Testis (tissue), 3 donors: ENCODE measurements around the gene TMEM87B. TPM values are rescaled to one million over a fixed set of nuclear protein-coding genes. Genes with fewer than 3 reads are reported as not detected.

ENCODE experiments used
- DNase-seq: peaks from one replicate; pipeline ENCODE4 v3.0.0-alpha.2; 2019
- H3K27ac ChIP-seq, 2 donors: fragments of 200-600 bp; sonication (generic); one replicate each; pipeline ENCODE4 v1.5.1; 2019
- H3K27me3 ChIP-seq: fragments of 200-600 bp; sonication (generic); one replicate; pipeline ENCODE4 v1.5.1; 2019
- H3K36me3 ChIP-seq: fragments of 200-600 bp; sonication (generic); one replicate; pipeline ENCODE4 v1.5.1; 2017; ENCODE audit warnings: low read depth; ENCODE audit errors: missing control alignments
- H3K4me1 ChIP-seq: fragments of 200-600 bp; sonication (generic); one replicate; pipeline ENCODE4 v1.5.1; 2019
- H3K4me3 ChIP-seq, 2 donors: fragments of 200-600 bp; sonication (generic); one replicate each; pipeline ENCODE4 v1.5.1; 2017 to 2019
- H3K9me3 ChIP-seq: fragments of 200-600 bp; sonication (generic); one replicate; pipeline ENCODE4 v1.5.1; 2017
- CTCF ChIP-seq, 3 experiments: fragments of 450-650 bp in 2 of 3; fragments of 200-600 bp in 1 of 3; sonication (generic) in 1 of 3; IDR thresholded peaks; one replicate each; pipeline ENCODE4 v1.5.1; 2016 to 2019; ENCODE audit warnings: antibody characterized with exemption in 3 of 3, mild to moderate bottlenecking in 2 of 3, moderate library complexity in 1 of 3
- POLR2A ChIP-seq: fragments of 450-650 bp; IDR thresholded peaks from one replicate; pipeline ENCODE4 v1.6.1; 2017; ENCODE audit warnings: antibody characterized with exemption, mild to moderate bottlenecking, moderate library complexity
- WGBS, 2 donors: methylation state at CpG; one replicate each; pipeline ENCODE4 v1.1.5; 2018; 5-methylcytosine and 5-hydroxymethylcytosine counted together
- intact Hi-C: fragments of 100-400 bp; cut with DNase I; formaldehyde crosslinking; loops from one replicate; pipeline ENCODE4 v1.15.1; 2023; ENCODE audit warnings: low total_unique reads
- polyA plus RNA-seq: library from polyadenylated mRNA; stranded (reverse); fragments of 350-450 nt; fragmentation: Illumina TruSeq; extraction: RNeasy Lipid Tissue Mini Kit (QIAGEN cat#74804); gene quantifications from one replicate; pipeline ENCODE4 v1.2.3, GENCODE V29; 2014; ENCODE audit warnings: low read depth, low replicate concordance; ENCODE audit not compliant: insufficient read depth
- total RNA-seq, 2 donors: library from RNA; depleted of rRNA; stranded (reverse); fragments of >200 nt; gene quantifications; one replicate each; pipeline ENCODE4 v1.2.3, GENCODE V29; 2016

The TMEM87B gene
- total and polyA plus RNA-seq, 3 donors from 2014 or later = 12.9 to 22.6 (median 13.2) TPM

DNA sequence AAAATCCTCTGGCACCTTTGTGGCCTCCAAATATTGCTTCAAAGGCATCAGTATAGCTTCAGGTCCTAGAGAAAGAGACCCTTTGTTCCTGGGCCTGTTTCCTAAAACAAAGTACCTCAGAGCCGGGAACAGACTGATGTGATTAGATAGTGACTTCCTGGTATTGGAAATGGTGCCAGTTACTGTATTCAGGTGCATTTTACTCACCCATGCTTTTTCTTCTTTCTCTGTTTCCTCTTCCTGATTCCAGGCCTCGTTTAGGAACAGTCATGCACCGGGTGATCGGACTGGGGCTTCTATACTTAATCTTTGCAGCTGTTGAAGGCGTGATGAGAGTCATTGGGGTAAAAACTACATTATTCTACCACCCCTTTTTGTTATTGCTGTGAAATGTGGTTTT is 34.3 kb downstream of the TMEM87B start:
- WGBS, 2 donors = 83 to 88% methylated on average over 5 of the region's 5 CpGs
- intact Hi-C loops = no loop called here
- Histone ChIP-seq H3K9me3 (no peaks in the 10 kb centered on the region), H3K4me1 (no peaks in the 10 kb centered on the region), H3K27me3 (no peaks in the 10 kb centered on the region), H3K36me3 (no peaks in the 10 kb centered on the region), H3K4me3 (no peak overlapping the region), H3K27ac (no peak overlapping the region)
- TF ChIP-seq CTCF (IDR thresholded peaks at IDR 0.05) = no peak
- no peak for TF ChIP-seq POLR2A
- no peak for DNase-seq

- Histone ChIP-seq H3K4me1 (no peaks in the 10 kb centered on the region), H3K4me3 (no peak overlapping the region), H3K27me3 (no peaks in the 10 kb centered on the region), H3K36me3 (no peaks in the 10 kb centered on the region), H3K27ac (no peak overlapping the region), H3K9me3 (no peaks in the 10 kb centered on the region)
- intact Hi-C loops = no loop called here
- no peak for DNase-seq
- no peak for TF ChIP-seq CTCF (IDR thresholded peaks at IDR 0.05)
- no peak for TF ChIP-seq POLR2A
- WGBS, 2 donors = 87 to 94% methylated on average over 6 of the region's 6 CpGs
Measured at GRCh38 chr2:112092286-112093041, 37.4 kb downstream of the TMEM87B start.

- no peak for DNase-seq
- Histone ChIP-seq H3K27me3 (no peaks in the 10 kb centered on the region), H3K4me1 (no peaks in the 10 kb centered on the region), H3K9me3 (no peaks in the 10 kb centered on the region), H3K36me3 (no peaks in the 10 kb centered on the region), H3K27ac (no peak overlapping the region), H3K4me3 (no peak overlapping the region)
- 73 to 81% methylated on average over 1 of the region's 1 CpG for WGBS, 2 donors
- TF ChIP-seq POLR2A (no peak), CTCF (IDR thresholded peaks at IDR 0.05) (no peak)
- intact Hi-C loops = no loop called here
Measured at GRCh38 chr2:112093216-112093615, 38.1 kb downstream of the TMEM87B start.

DNA sequence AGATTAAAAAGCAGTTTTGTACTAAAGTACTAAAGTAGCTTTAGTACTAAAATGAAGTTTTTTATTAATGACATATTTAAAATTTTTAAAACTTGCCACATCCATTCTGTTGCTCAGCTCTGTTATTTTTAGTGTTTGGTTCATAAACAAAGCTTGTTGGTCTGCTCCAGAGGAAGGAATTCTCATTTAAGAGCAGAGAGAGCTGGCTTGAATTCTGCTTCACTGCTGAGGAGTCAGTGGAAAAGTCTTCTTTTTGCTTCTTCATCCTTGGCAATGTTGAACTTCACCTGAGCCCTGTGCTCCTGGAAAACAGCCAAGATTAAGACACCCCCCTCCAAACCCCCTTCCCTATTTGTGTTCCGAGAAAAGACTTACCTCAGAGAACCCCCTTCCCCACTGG is 40.6 kb downstream of the TMEM87B start:
- Histone ChIP-seq H3K36me3 (no peaks in the 10 kb centered on the region), H3K9me3 (no peaks in the 10 kb centered on the region), H3K4me3 (no peak overlapping the region), H3K27ac (no peak overlapping the region), H3K27me3 (no peaks in the 10 kb centered on the region), H3K4me1 (no peaks in the 10 kb centered on the region)
- TF ChIP-seq POLR2A (no peak), CTCF (IDR thresholded peaks at IDR 0.05) (no peak)
- DNase-seq = no peak
- 63 to 86% methylated on average over 1 of the region's 1 CpG for WGBS, 2 donors
- intact Hi-C loops = no loop called here

GRCh38 chr2:112096098-112096497 is 41.0 kb downstream of the TMEM87B start:
- Histone ChIP-seq H3K36me3 (no peaks in the 10 kb centered on the region), H3K4me3 (no peak overlapping the region), H3K27ac (no peak overlapping the region), H3K27me3 (no peaks in the 10 kb centered on the region), H3K4me1 (no peaks in the 10 kb centered on the region), H3K9me3 (no peaks in the 10 kb centered on the region)
- 64 to 70% methylated on average over 10 of the region's 10 CpGs for WGBS, 2 donors
- no peak for DNase-seq
- TF ChIP-seq CTCF (IDR thresholded peaks at IDR 0.05) = no peak
- TF ChIP-seq POLR2A = no peak
- intact Hi-C loops = no loop called here
